ENCODE results near the gene BCAT1.

BCAT1 gene, protein sequence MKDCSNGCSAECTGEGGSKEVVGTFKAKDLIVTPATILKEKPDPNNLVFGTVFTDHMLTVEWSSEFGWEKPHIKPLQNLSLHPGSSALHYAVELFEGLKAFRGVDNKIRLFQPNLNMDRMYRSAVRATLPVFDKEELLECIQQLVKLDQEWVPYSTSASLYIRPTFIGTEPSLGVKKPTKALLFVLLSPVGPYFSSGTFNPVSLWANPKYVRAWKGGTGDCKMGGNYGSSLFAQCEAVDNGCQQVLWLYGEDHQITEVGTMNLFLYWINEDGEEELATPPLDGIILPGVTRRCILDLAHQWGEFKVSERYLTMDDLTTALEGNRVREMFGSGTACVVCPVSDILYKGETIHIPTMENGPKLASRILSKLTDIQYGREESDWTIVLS

DNA sequence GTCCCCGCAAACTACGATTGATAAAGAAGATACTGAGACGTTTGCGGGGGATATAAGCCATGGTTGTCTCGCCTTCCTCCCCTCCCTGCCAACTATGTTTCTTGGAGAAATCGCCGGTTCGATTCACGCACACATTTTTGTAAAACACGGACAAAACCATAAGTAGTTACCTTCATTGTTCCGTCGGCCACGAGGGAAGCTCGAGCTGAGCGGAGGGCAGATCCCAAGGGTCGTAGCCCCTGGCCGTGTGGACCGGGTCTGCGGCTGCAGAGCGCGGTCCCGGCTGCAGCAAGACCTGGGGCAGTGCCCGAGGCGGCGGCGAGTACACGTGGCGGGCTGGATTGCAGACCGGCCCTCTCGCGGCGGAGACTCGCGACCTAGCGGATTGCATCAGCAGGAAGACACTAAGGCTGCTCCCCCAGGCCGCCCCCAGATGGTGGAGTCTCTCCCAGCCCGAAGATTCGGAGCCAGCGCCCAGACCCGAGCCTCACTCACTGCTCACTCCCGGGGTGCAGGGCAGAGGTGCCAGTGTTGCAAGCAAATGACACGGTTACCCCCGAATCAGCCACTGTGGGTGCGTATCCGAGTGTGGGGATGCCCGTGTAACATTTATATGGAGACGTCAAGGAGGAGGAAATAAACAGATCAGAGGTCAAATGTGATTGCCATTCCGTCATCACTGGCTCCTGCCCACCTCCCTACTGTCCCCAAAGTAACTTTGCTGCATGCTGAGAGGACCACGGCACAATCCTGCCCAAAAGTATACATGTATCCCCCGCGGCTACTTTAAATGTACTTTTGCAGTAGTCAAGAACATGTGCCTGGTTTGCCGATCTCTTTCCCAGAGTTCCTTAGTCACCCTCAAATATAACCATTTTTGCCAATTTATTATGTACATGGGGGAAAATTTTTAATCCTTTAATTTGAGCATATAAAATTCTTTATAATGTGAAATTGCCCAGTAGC, at the start of gene BCAT1:
Gene BCAT1 (minus strand): TSS at position 345 of the 966 bp plus-strand sequence. CDS start 169 bp downstream, at position 176.
- DNase-seq (ENCODE audit: low read depth), result peak; percentile 49

DNA sequence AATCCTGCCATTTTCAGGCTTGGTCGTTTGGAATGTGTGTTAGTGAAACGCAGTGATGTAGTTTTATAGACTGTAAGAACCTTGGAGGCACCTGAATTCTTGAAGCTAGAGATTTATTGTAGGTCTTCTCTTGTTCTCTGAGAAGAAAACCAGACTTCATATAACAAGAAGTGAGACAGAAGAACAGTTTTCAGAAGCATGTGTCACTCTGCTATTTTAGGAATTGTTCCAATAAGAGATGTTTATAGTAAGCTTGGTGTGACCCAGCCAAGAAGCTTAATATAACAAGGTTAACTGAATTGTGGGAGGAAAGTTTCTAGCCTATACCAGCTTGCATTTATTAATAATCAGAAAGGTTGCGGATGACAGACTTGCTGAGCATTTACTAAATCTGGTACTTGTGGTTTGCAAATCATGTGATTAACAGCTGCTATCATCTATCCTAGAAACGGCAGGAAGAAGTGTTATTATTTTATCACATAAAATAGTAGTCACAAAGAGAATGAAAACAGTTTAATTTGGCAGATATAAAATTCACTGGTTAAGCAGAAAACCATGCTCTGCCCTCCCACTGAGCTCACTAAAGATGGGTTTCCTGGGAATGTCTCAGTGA, 49.2 kb upstream of the BCAT1 start:
- DNase-seq (ENCODE audit: low read depth), result peak; percentile 86

GRCh38 chr12:24997496-24997895, 48.6 kb upstream of the BCAT1 start:
- DNase-seq (ENCODE audit: low read depth), result peak; percentile 41

DNA sequence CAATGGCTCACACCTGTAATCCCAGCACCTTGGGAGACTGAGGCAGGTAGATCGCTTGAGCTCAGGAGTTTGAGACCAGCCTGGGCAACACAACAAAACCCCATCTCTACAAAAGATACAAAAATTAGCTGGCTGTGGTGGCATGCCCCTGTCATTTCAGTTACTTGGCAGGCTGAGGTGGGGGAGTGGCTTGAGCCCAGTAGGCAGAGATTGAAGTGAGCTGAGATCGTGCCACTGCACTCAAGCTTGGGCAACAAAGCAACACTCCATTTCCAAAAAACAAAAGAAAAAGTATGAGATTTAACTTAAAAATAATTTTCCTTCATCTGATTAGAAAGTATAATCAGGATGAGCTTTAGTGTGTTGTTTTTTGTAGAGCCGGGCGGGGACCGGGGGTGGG, 47.9 kb upstream of the BCAT1 start:
- DNase-seq (ENCODE audit: low read depth), result no peak

- no peak for DNase-seq (ENCODE audit: low read depth)
Measured at GRCh38 chr12:24996102-24996797, 47.3 kb upstream of the BCAT1 start.

GRCh38 chr12:24993793-24994192, 44.9 kb upstream of the BCAT1 start:
- DNase-seq (ENCODE audit: low read depth), result no peak

DNA sequence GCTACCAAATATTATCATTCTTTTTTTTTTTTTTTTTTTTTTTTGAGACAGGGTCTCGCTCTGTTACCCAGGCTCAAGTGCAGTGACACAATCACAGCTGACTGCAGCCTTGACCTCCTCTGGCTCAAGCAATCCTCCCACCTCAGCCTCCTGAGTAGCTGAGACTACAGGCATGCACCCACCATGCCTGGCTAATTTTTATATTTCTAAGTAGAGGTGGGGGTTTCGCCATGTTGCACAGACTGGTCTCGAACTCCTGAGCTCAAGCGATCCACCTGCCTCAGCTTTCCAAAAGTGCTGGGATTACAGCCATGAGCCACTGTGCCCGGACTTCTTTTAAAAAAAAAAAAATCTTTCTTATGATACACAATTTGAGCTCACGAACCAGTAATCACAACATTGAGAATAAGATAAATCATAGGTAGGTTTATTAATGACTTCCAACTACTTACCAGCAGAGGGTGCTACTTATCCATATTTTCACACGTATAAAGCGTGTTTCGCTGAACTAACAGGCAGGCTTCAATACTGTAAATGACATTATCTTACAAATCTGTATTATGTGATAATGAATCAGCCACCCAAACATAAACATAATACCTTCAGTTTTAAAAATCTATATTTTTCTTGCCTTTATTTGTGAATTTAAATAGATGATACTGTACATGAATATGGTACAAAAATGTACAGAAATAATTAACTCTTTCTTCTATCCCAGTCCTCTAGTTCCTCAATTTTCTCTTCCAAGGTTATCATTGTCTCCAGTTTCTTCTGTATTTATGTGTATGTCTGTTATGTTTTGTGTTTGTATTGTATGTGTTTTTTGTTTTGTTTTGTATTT, 42.5 kb upstream of the BCAT1 start:
- DNase-seq (ENCODE audit: low read depth), result peak; percentile 39

GRCh38 chr12:24989216-24989615, 40.3 kb upstream of the BCAT1 start:
- no peak for DNase-seq (ENCODE audit: low read depth)

DNA sequence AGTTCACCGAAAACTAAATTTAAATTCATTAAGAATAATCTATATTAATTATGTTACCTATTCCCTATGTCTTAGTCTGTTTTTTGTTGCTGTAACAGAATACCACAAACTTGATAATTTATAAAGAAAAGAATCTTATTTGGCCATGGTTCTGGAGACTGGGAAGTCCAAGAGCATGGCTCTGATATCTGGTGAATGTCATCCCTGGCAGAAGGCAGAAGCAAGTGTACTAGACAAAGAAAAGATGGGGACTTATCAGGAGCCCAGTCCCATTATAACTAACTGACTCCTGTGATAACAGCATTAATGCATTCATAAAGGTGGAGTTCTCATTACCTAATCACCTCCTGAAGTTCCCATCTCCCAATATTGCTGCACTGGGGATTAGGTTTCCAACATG, 33.3 kb upstream of the BCAT1 start:
- no peak for DNase-seq (ENCODE audit: low read depth)

DNA sequence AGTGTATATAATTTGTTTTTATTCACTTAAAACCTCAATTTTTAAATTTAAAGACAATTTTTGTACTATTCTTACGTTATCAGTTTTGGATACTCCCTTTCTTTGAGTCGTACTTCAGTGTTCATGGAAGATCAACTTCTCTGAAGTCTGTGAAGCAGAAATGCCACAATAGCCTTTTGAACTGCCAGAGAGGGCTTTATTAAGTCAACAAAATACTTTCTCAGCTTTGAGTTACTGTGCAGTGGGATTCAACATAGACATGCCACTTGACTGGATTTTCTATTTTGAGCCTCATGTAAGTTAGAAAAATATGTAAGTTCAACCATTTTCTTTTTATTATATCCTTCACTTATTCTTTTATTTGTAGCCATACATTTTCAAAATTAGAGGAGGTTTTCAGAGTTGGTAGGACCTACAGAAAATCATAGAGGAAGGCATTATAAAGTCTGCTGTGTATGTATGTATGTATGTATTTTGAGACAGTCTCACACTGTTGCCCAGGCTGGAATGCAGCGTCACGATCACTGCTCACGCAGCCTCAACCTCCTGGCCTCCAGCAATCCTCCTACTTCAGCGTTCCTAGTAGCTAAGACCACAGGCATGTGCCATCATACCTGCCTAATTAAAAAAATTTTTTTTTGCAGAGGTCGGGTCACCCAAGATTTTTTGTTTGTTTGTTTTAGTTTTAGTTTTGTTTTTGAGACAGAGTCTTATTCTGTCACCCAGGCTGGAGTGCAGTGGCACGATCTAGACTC, 31.3 kb upstream of the BCAT1 start:
- no peak for DNase-seq (ENCODE audit: low read depth)

GRCh38 chr12:24979329-24979728, 30.4 kb upstream of the BCAT1 start:
- no peak for DNase-seq (ENCODE audit: low read depth)

- DNase-seq (ENCODE audit: low read depth), result no peak
Measured at GRCh38 chr12:24977711-24978110, 28.8 kb upstream of the BCAT1 start.

GRCh38 chr12:24977060-24977459, 28.2 kb upstream of the BCAT1 start:
- DNase-seq (ENCODE audit: low read depth), result no peak

- no peak for DNase-seq (ENCODE audit: low read depth)
Measured at GRCh38 chr12:24975425-24975824, 26.5 kb upstream of the BCAT1 start.

DNA sequence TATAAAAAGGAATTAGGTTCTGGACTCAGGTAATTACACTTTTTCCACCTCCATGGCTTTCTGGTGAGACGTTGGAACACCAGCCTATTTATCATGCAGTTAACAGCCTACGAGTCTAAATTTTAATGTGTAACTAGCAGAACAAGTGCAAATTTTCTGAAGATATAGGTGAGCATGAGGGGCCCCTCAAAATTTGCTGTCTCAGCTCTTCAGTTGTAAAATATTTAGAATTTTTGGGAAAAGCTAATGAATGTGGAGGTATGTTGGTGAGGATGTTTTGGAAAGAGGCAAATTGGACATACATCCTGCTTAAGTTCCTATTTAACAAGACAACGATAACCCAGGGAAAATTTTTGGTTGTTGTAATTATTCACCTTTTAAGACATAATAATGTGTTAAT, 25.3 kb upstream of the BCAT1 start:
- no peak for DNase-seq (ENCODE audit: low read depth)

DNA sequence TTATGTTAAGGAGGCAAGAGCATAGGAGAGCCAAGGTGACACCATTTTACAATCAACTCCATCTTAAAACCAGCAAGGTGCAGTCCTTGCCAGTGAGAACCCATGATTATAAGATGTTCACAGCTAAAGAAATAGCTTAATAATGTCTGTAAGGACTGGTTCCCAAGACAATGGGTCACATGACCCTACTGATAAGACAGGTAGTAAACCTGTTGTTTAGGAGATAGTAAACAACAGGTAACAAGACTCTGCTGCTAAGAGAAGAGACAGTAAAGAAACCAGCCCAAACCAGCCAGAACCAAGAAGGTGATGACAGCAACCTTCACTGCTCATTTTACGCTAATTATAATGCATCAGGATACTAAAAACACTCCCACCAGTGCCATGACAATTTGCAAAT, 23.2 kb upstream of the BCAT1 start:
- DNase-seq (ENCODE audit: low read depth), result no peak

- DNase-seq (ENCODE audit: low read depth), result no peak
Measured at GRCh38 chr12:24970177-24970576, 21.3 kb upstream of the BCAT1 start.

DNA sequence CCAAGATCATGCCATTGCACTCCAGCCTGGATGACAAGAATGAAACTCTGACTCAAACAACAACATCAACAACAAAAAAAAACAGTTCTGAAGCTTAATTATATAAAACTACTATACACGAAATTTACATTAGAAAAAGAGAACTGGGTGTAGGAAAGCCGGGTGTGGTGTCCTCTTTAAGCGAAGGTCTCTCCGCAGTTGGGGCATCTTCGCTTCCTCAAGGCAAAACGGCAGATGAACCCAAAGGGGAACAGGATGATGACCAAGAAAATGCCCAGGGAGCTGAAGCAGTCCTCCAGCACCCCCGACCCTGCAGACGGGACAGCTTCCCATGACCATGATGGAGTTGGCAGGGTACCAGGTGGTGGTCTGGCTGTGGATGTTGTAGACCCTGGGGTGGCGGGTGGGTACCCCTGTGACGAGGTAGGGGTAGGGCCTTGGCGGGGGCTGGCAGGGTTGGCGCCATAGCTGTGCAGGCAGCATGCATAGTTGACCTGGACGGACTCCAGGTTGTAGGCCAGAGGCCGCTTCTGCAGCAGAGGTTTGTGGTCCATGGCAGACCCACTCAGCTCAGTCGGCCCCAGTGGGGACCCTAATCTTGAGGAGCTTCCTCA, 18.2 kb upstream of the BCAT1 start:
- no peak for DNase-seq (ENCODE audit: low read depth)

- no peak for DNase-seq (ENCODE audit: low read depth)
Measured at GRCh38 chr12:24964342-24964741, 15.4 kb upstream of the BCAT1 start.

Measured in stromal cell of bone marrow (primary cell).